Dedifferentiated amniotic fluid mesenchymal stem cell (primary cell): ENCODE measurements around the gene CYP20A1.
"Not testable (repeated sequence)": the region's sequence is repeated elsewhere in the genome, so short reads cannot be mapped to it uniquely, and the experiment has no call there.

Source experiments
- DNase-seq: peaks from one replicate; pipeline ENCODE4 v3.0.0-alpha.2; 2016; ENCODE audit errors: extremely low spot score

CYP20A1 gene

GRCh38 chr2:203280428-203281064 lies 41.7 kb downstream of the CYP20A1 start:
- DNase-seq: no peak

DNA sequence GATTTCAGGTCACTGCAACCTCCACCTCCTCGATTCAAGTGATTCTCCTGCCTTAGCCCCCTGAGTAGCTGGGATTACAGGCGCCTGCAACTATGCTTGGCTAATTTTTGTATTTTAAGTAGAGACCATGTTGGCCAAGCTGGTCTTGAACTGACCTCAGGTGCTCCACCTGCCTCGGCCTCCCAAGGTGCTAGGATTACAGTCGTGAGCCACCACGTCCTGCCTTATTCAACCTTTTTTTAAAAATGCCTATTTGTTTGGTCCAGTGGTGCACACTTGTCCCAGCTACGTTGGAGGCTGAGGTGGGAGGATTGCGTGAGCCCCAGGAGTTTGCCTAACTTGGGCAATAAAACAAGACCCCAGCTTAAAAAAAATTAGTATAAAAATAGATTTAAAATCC lies 43.3 kb downstream of the CYP20A1 start:
- DNase-seq: no peak

- DNase-seq: no peak
Observed at GRCh38 chr2:203286532-203286931, 47.7 kb downstream of the CYP20A1 start.

DNA sequence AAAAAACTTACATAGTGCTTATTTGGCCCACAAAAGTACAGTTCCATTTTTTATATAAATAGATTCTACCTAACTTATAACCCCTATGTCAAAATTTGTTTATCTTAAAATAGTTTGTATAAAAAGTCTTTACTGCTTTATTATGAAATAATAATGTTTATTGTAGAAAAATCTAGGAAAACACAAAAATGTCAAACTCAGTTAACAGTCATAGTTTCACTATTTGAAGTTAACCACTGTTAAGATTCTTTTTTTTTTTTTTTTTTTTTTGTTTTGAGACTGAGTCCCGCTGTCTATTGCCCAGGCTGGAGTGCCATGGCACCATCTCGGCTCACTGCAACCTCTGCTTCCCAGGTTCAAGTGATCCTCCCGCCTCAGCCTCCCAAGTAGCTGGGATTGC lies 62.8 kb downstream of the CYP20A1 start:
- no peak for DNase-seq

DNA sequence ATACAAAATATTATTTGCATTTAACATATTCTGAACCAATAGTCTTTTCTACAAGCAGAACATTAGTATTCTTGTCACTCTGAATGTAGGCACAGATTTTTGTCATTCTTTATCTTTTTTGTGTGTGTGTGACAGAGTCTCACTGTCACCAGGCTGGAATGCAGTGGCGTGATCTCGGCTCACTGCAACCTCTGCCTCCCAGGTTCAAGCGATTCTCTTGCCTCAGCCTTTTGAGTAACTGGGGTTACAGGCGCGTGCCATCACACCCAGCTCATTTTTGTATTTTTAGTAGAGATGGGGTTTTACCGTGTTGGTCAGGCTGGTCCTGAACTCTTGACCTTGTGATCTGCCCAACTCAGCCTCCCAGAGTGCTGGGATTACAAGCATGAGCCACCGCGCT lies 63.8 kb downstream of the CYP20A1 start:
- DNase-seq: not testable (repeated sequence)

DNA sequence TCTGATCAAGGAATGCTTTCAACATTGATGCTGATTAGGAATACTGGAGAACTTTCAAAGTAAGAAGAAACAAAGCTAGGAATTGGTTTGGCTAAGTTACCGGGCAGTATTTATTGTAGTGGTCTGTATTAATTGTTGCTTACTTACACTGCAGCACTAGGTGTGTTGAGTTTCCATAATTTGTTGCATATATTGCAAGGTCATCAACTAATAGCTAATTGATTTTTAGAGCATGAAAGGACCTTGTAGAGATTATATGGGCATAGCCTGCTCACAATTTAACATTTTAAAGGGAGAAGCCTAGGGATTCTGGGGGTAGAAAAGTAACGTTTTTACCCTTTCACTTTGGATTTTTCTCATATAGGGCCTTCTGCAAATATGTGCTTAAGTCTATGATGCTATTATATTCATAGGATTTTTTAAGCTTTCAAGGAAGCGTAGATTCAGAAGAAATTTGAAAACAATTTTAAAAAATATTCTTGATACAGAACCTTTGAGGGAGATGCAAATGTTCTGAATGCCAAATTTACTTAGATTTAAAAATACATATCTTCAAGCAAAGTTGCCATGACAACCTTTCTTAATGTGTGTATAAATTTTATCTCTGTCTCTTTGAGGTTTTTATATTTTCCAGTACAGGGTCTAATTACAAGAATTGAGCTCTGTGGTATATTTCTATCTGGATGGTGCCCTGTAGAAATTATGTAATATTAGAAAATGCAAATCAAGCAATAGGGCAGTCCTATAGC lies 72.0 kb downstream of the CYP20A1 start:
- no peak for DNase-seq

- no peak for DNase-seq
Observed at GRCh38 chr2:203326356-203326755, 87.5 kb downstream of the CYP20A1 start.

- peak; percentile 28 for DNase-seq
Observed at GRCh38 chr2:203327582-203327900, 88.7 kb downstream of the CYP20A1 start.

- peak; percentile 58 for DNase-seq
Observed at GRCh38 chr2:203327901-203328759, 89.3 kb downstream of the CYP20A1 start, which contains the start of gene ABI2. Gene ABI2, plus strand, starts transcription at chr2:203328394. Its CDS starts 121 bp downstream, at chr2:203328515.

DNA sequence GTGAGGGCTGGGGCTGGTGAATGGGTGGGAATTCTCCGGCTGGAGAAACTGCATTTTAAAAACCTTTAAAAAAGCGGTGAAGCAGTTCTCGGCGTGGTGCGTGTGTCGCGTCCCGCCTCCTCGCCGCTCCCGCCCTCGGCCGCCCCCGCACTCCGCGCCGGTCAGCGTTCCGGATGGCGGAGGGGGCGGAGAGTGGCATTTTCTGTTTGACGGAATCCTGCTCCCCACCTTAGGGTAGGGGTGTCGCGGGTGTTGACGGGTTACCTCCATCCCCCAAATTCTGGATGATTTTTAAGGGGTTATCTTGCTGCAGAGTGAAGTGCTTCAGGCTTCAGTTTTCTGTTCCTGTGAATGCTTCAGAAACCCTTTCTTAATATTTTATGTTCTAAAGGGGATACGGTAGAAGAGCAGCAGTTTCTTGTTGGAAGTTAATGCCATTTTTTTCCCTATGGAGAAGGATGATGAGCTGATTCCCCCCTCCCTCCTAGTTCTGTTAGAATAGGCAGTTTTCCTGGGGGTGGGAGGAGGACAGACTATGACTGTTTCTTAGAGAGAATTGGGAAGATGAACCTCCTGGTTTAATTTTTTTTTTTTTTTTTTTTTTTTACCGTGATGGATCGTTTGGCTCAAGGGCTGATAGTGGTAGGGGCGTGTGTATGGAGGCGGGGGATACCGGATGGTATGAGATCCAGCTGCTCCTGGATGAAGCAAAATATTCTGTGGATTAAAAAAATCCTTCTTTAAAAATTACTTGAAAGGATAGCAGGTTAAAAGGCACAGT lies 90.1 kb downstream of the CYP20A1 start:
- peak; percentile 33 for DNase-seq

DNA sequence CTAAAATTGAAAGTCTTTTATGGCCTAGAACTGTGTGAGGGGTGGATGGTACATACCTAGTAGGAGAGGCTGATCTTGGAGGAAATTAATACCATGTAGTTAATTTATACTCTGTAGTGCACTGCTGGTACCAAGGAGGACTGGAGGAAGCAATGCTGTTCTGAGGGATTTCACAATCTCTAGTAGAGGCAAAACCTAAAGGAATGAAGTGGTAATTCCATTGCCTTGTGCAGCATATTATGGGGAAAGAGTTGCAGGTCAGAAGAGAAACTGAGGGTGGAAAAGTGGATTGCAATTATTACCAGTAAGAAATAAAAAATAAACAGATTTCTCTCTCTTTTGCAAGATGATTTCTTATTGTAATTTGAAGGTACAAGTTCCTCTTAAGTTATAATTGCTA lies 91.6 kb downstream of the CYP20A1 start:
- DNase-seq: peak; percentile 53

DNA sequence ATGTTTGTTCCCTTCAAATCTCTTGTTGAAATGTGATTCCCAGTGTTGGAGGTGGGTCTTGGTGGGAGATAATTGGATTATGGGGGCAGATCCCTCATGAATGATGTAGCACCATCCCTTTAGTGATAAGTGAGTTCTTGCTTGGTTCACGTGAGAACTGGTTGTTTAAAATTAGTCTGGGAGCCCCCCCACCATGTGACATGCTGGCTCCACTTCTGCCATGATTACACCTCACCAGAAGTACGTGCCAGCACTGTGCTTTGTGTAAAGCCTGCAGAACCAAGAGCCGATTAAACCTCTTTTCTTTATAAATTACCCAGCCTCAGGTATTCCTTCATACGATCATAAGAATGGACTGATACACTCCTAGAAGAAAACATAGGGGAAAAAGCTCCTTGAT lies 99.5 kb downstream of the CYP20A1 start:
- DNase-seq: no peak

DNA sequence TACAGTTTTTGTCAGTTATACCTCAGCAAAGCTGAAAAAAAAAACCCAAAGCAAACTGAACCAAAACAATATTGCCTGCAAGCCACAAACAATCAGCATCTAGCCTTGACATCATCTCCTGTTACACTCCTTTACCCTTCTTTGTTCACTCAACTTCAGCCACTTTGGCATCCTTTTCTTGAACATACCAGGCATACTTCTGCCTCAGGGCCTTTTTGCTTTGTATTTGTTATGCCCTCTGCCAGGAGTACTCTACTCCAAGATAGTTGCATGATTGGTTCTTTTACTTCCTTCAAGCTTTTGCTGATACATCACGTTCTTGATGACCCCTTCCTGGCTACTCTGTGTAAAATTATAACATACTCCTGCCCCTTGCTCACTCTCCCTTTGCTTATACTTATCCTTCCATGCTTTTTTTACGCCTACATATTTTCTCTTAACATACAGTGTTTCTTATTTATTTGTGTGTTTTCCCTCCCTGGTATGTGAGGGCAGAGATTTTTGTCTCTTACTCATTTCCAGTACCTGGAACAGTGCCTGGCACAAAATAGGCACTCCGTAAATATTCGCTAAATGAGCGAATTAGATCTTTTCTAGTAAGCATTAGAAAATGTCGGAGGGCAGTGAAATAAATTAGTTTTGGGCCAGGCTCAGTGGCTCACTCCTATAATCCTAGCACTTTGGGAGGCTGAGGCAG lies 102.1 kb downstream of the CYP20A1 start:
- peak; percentile 91 for DNase-seq

GRCh38 chr2:203341741-203342310 lies 103.0 kb downstream of the CYP20A1 start:
- DNase-seq: peak; percentile 22

DNA sequence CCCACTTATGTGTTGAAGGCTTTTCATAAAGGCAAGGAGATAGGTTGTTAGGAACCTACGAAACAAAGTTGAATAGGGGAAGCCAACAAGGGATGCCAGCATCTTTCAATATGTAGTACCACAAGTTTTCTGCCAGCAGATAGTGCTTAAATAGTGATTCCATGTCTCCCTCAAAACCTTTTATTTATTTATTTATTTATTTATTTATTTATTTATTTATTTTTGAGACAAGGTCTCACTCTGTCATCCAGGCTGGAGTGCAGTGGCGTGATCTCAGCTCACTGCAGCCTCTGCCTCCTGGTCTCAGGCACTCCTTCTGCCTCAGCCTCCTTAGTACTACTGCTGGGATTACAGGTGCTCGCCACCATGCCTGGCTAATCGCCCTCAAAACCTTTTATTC lies 103.6 kb downstream of the CYP20A1 start:
- not testable (repeated sequence) for DNase-seq

GRCh38 chr2:203344667-203345066 lies 105.8 kb downstream of the CYP20A1 start:
- no peak for DNase-seq

DNA sequence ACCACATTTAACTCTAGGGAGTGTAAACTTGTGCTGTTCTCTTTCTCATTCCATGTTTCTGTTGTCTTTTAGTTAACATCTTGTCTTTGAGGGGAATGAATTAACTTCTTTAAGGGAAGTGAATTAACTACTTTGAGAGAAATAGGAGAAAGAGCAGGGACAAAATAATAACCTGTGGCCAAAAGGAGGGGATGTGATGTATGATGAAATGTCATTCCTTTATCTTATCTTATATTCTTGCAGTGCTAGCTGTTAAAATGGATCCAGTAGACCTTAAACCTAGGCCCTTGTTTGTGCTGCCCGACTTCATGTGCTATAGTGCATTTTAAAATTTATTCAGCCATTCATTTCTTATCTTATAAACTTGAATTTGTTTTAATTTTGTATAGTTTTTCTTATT lies 107.8 kb downstream of the CYP20A1 start:
- DNase-seq: no peak

GRCh38 chr2:203347375-203347774 lies 108.6 kb downstream of the CYP20A1 start:
- DNase-seq: no peak

DNA sequence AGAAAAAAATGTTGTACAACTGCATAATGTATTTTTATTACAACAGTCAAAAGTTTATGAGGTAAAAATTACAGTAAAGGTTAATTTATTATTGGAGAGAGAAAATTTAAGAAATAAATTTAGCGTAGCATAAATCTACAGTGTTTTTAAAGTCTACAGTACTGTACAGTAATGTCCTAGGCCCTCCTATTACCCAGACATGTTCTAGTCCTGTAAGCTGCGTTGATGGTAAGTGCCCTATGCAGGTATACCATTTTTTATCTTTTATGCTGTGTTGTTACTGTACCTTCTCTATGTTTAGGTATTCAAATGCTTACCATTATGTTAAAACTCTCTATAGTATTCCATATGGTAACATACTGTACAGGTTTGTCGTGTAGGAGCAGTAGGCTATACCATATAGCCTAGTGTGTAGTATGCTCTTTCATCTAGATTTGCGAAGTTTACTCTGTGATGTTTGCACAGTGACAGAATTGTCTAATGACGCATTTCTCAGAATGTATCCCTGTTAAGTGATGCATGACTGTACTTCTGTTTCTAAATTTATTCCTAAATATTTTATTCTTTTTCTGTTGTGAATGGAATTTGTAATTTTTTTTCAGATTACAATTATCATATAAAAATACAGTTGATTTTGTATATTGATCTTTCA lies 113.9 kb downstream of the CYP20A1 start:
- DNase-seq: no peak

DNA sequence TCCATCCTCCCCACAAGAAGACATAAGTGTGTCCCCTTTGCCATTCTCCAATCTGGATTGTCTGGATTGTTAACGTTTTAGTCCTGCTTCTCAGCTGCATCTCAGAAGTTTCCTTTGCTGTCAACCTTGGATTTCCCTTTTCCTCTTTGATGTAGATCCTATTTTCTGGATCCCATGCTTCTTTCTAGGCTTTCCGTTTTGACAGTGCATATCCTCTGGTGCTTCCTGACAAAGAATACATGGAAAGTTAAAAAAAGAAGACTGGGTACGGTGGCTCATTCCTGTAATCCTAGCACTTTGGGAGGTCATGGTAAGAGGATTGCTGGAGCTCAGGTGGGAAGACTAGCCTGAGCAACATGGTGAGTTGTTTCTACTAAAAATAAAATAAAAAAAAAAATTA lies 116.1 kb downstream of the CYP20A1 start:
- DNase-seq: no peak
